WTC11 (cell line): ENCODE data around the gene SOD1. TPM values are rescaled to one million over a fixed set of nuclear protein-coding genes. Genes with fewer than 3 reads are reported as not detected.

ENCODE experiments used
- ATAC-seq: fragments of 200-7000 bp; cut with Tn5 transposase; 2 replicates; pipeline ENCODE4 v1.10.0; 2021; ENCODE audit warnings: mild to moderate bottlenecking, moderate library complexity
- Bru-seq: library from RNA; stranded (reverse); fragments of 400-500 nt; gene quantifications from one replicate; lab custom pipeline; 2021; lab: Mats Ljungman, UMichigan
- CTCF ChIA-PET: fragments of 300-600 bp; sonication (Branson Sonifier 250); formaldehyde crosslinking; loops from one replicate; lab custom pipeline; 2021; ENCODE audit warnings: antibody characterized with exemption; lab: Charles Lee
- POLR2A ChIA-PET: fragments of 350-600 bp; sonication (Branson Sonifier 250); formaldehyde crosslinking; loops from one replicate; lab custom pipeline; 2021; ENCODE audit warnings: antibody characterized with exemption; lab: Charles Lee
- DNase-seq: peaks from one replicate; pipeline ENCODE4 v3.0.0; 2021; ENCODE audit warnings: low spot score
- H3K27ac Mint-ChIP-seq: 2 replicates; pipeline ENCODE4 v1.8.0; 2021; ENCODE audit warnings: mixed read lengths
- H3K27me3 Mint-ChIP-seq: 2 replicates; pipeline ENCODE4 v1.8.0; 2021; ENCODE audit warnings: low read depth, mild to moderate bottlenecking, moderate library complexity, mixed read lengths
- H3K36me3 Mint-ChIP-seq: 2 replicates; pipeline ENCODE4 v1.8.0; 2021; ENCODE audit warnings: mixed read lengths
- H3K4me1 Mint-ChIP-seq: 2 replicates; pipeline ENCODE4 v1.8.0; 2022; ENCODE audit warnings: mixed read lengths
- H3K4me3 Mint-ChIP-seq: 2 replicates; pipeline ENCODE4 v1.8.0; 2021; ENCODE audit warnings: mild to moderate bottlenecking, moderate library complexity, mixed read lengths
- H3K9me3 Mint-ChIP-seq: 2 replicates; pipeline ENCODE4 v1.8.0; 2021; ENCODE audit warnings: mixed read lengths
- ETV6 ChIP-seq: sonication (generic); formaldehyde crosslinking; IDR thresholded peaks from 2 replicates; pipeline ENCODE4 v1.8.1; 2022; ENCODE audit warnings: mild to moderate bottlenecking, missing genetic modification reagents
- FOXK1 ChIP-seq: sonication (generic); formaldehyde crosslinking; IDR thresholded peaks from 2 replicates; pipeline ENCODE4 v1.8.0; 2022; ENCODE audit warnings: mild to moderate bottlenecking, moderate library complexity, missing genetic modification reagents
- FOXP1 ChIP-seq: sonication (generic); formaldehyde crosslinking; IDR thresholded peaks from 2 replicates; pipeline ENCODE4 v1.8.0; 2022; ENCODE audit warnings: missing genetic modification reagents, mild to moderate bottlenecking, moderate library complexity, borderline replicate concordance
- GABPB1 ChIP-seq: sonication (generic); formaldehyde crosslinking; IDR thresholded peaks from 2 replicates; pipeline ENCODE4 v1.8.1; 2023; ENCODE audit warnings: mild to moderate bottlenecking, missing genetic modification reagents
- HMGA2 ChIP-seq: fragments of 250-450 bp; sonication (Bioruptor Pico); IDR thresholded peaks from 2 replicates; pipeline ENCODE4 v1.4.0; 2021; ENCODE audit warnings: mild to moderate bottlenecking, moderate library complexity
- JUN ChIP-seq: sonication (generic); formaldehyde crosslinking; IDR thresholded peaks from 2 replicates; pipeline ENCODE4 v1.8.0; 2023; ENCODE audit warnings: mild to moderate bottlenecking, missing genetic modification reagents
- NFE2L1 ChIP-seq: sonication (generic); formaldehyde crosslinking; IDR thresholded peaks from 2 replicates; pipeline ENCODE4 v1.8.1; 2023; ENCODE audit warnings: missing genetic modification reagents
- RELA ChIP-seq: sonication (generic); formaldehyde crosslinking; IDR thresholded peaks from 2 replicates; pipeline ENCODE4 v1.8.1; 2022; ENCODE audit warnings: missing genetic modification reagents, mild to moderate bottlenecking, borderline replicate concordance
- RORB ChIP-seq: fragments of 250-450 bp; sonication (Bioruptor Pico); IDR thresholded peaks from 2 replicates; pipeline ENCODE4 v1.9.0; 2021; ENCODE audit warnings: mild to moderate bottlenecking
- SP1 ChIP-seq: sonication (generic); formaldehyde crosslinking; conservative IDR thresholded peaks from 2 replicates; pipeline ENCODE4 v1.8.1; 2022; ENCODE audit warnings: missing genetic modification reagents
- TEAD1 ChIP-seq: sonication (generic); formaldehyde crosslinking; IDR thresholded peaks from 2 replicates; pipeline ENCODE4 v1.8.0; 2022; ENCODE audit warnings: mild to moderate bottlenecking, missing genetic modification reagents
- TEAD4 ChIP-seq: sonication (generic); formaldehyde crosslinking; IDR thresholded peaks from 2 replicates; pipeline ENCODE4 v1.8.0; 2022; ENCODE audit warnings: mild to moderate bottlenecking, missing genetic modification reagents
- ZBTB21 ChIP-seq: sonication (generic); formaldehyde crosslinking; IDR thresholded peaks from 2 replicates; pipeline ENCODE4 v1.8.1; 2023; ENCODE audit warnings: mild to moderate bottlenecking, missing genetic modification reagents, borderline replicate concordance
- ZNF232 ChIP-seq: sonication (generic); formaldehyde crosslinking; IDR thresholded peaks from 2 replicates; pipeline ENCODE4 v1.8.0; 2022; ENCODE audit warnings: mild to moderate bottlenecking, missing genetic modification reagents
- ZNF263 ChIP-seq: sonication (generic); formaldehyde crosslinking; IDR thresholded peaks from 2 replicates; pipeline ENCODE4 v1.8.1; 2022; ENCODE audit warnings: low read depth, mild to moderate bottlenecking, moderate library complexity, missing genetic modification reagents
- long read RNA-seq, 3 experiments: library from RNA in 1 of 3; library from capped mRNA in 1 of 3; library from polyadenylated mRNA in 1 of 3; unstranded in 2 of 3; stranded (forward) in 1 of 3; transcript quantifications; one replicate each; pipeline ENCODE4 v2.0.0, GENCODE V29; 2021
- total RNA-seq: library from RNA; stranded (reverse); gene quantifications from 3 replicates; pipeline ENCODE4 v1.2.3, GENCODE V29; 2021
- TF ChIP-seq, protein P1 (sequence below): sonication (generic); formaldehyde crosslinking; IDR thresholded peaks from 2 replicates; pipeline ENCODE4 v1.8.1; 2023; ENCODE audit warnings: mild to moderate bottlenecking, missing genetic modification reagents
- TF ChIP-seq, protein P2 (sequence below): sonication (generic); formaldehyde crosslinking; IDR thresholded peaks from 2 replicates; pipeline ENCODE4 v1.8.1; 2022; ENCODE audit warnings: mild to moderate bottlenecking, moderate library complexity, missing genetic modification reagents
- TF ChIP-seq, protein P3 (sequence below): sonication (generic); formaldehyde crosslinking; IDR thresholded peaks from 2 replicates; pipeline ENCODE4 v1.8.1; 2022; ENCODE audit warnings: low read depth, mild to moderate bottlenecking, moderate library complexity, missing genetic modification reagents, borderline replicate concordance
- TF ChIP-seq, protein P4 (sequence below): sonication (generic); formaldehyde crosslinking; IDR thresholded peaks from 2 replicates; pipeline ENCODE4 v1.8.0; 2022; ENCODE audit warnings: mild to moderate bottlenecking, missing genetic modification reagents
- TF ChIP-seq, protein P5 (sequence below): sonication (generic); formaldehyde crosslinking; IDR thresholded peaks from 2 replicates; pipeline ENCODE4 v1.8.0; 2023; ENCODE audit warnings: missing genetic modification reagents
- TF ChIP-seq, protein P6 (sequence below): sonication (generic); formaldehyde crosslinking; IDR thresholded peaks from 2 replicates; pipeline ENCODE4 v1.8.1; 2023; ENCODE audit warnings: mild to moderate bottlenecking, moderate library complexity, missing genetic modification reagents
- TF ChIP-seq, protein P7 (sequence below): sonication (generic); formaldehyde crosslinking; IDR thresholded peaks from 2 replicates; pipeline ENCODE4 v1.8.0; 2023; ENCODE audit warnings: missing genetic modification reagents, mild to moderate bottlenecking, borderline replicate concordance
- TF ChIP-seq, protein P8 (sequence below): sonication (generic); formaldehyde crosslinking; IDR thresholded peaks from 2 replicates; pipeline ENCODE4 v1.8.1; 2022; ENCODE audit warnings: low read depth, missing genetic modification reagents, borderline replicate concordance

SOD1 gene
- total RNA-seq (181 to 206 TPM (median 201 TPM) in 3 replicates), Bru-seq, nascent RNA (percentile 96 among the genes with signal in this experiment)
- long read RNA-seq, experiment 1, transcript SOD1-201 (5 exons, 966 nt), result major isoform, 193 of 204 reads
- long read RNA-seq, experiment 1, partial matches to known transcripts, result 7 of 204 reads
- long read RNA-seq, experiment 1, other reads (novel, unspliced or antisense), result 4 of 204 reads
- long read RNA-seq, experiment 2, transcript SOD1-201 (5 exons, 966 nt), result major isoform, 302 of 344 reads
- long read RNA-seq, experiment 2, partial matches to known transcripts, result 26 of 344 reads
- long read RNA-seq, experiment 2, other reads (novel, unspliced or antisense), result 16 of 344 reads
- long read RNA-seq, experiment 3, transcript SOD1-201 (5 exons, 966 nt), result major isoform, 565 of 577 reads
- long read RNA-seq, experiment 3, partial matches to known transcripts, result 2 of 577 reads
- long read RNA-seq, experiment 3, other reads (novel, unspliced or antisense), result 10 of 577 reads

DNA sequence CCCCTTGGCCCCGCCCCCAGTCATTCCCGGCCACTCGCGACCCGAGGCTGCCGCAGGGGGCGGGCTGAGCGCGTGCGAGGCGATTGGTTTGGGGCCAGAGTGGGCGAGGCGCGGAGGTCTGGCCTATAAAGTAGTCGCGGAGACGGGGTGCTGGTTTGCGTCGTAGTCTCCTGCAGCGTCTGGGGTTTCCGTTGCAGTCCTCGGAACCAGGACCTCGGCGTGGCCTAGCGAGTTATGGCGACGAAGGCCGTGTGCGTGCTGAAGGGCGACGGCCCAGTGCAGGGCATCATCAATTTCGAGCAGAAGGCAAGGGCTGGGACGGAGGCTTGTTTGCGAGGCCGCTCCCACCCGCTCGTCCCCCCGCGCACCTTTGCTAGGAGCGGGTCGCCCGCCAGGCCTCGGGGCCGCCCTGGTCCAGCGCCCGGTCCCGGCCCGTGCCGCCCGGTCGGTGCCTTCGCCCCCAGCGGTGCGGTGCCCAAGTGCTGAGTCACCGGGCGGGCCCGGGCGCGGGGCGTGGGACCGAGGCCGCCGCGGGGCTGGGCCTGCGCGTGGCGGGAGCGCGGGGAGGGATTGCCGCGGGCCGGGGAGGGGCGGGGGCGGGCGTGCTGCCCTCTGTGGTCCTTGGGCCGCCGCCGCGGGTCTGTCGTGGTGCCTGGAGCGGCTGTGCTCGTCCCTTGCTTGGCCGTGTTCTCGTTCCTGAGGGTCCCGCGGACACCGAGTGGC is at the start of gene SOD1:
Gene SOD1, plus strand, starts transcription at position 158 of the 723 bp plus-strand sequence. Its CDS starts 77 bp downstream, at position 235.
- peaks cover 5% of the 10 kb centered on the region; the same call in 1 of the 2 replicates for H3K9me3 Mint-ChIP-seq
- ATAC-seq, result peak; percentile 97
- H3K36me3 Mint-ChIP-seq, result peaks cover 28% of the 10 kb centered on the region
- DNase-seq, result peak; percentile 92
- H3K27ac Mint-ChIP-seq, result peak within 1 kb of the TSS; percentile 98
- peaks cover 30% of the 10 kb centered on the region for H3K4me1 Mint-ChIP-seq
- CTCF ChIA-PET, result no interaction called here
- POLR2A ChIA-PET, result no interaction called here
- H3K27me3 Mint-ChIP-seq, result no peaks in the 10 kb centered on the region
- peak within 1 kb of the TSS; percentile 95 for H3K4me3 Mint-ChIP-seq
- TF ChIP-seq, protein P1, sequence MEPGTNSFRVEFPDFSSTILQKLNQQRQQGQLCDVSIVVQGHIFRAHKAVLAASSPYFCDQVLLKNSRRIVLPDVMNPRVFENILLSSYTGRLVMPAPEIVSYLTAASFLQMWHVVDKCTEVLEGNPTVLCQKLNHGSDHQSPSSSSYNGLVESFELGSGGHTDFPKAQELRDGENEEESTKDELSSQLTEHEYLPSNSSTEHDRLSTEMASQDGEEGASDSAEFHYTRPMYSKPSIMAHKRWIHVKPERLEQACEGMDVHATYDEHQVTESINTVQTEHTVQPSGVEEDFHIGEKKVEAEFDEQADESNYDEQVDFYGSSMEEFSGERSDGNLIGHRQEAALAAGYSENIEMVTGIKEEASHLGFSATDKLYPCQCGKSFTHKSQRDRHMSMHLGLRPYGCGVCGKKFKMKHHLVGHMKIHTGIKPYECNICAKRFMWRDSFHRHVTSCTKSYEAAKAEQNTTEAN (CRISPR knock-in tag), result peak; percentile 85
- TF ChIP-seq RELA (peak; percentile 84; the same call in 1 of the 2 replicates), SP1 (peak; percentile 93), NFE2L1 (CRISPR knock-in tag) (peak; percentile 90), HMGA2 (no peak), TEAD1 (CRISPR knock-in tag) (peak; percentile 79), ETV6 (CRISPR knock-in tag) (peak; percentile 94), RORB (CRISPR knock-in tag) (no peak), GABPB1 (CRISPR knock-in tag) (no peak; the same call in 1 of the 2 replicates), ZNF263 (CRISPR knock-in tag) (no peak), TEAD4 (CRISPR knock-in tag) (peak; percentile 25; the same call in 1 of the 2 replicates), ZNF232 (CRISPR knock-in tag) (peak; percentile 72; the same call in 1 of the 2 replicates), JUN (CRISPR knock-in tag) (peak; percentile 88; the same call in 1 of the 2 replicates), FOXP1 (peak; percentile 82; the same call in 1 of the 2 replicates), ZBTB21 (CRISPR knock-in tag) (no peak), FOXK1 (CRISPR knock-in tag) (peak; percentile 85)
- TF ChIP-seq, protein P2, sequence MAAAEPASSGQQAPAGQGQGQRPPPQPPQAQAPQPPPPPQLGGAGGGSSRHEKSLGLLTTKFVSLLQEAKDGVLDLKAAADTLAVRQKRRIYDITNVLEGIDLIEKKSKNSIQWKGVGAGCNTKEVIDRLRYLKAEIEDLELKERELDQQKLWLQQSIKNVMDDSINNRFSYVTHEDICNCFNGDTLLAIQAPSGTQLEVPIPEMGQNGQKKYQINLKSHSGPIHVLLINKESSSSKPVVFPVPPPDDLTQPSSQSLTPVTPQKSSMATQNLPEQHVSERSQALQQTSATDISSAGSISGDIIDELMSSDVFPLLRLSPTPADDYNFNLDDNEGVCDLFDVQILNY (CRISPR knock-in tag), result peak; percentile 80
- TF ChIP-seq, protein P3, sequence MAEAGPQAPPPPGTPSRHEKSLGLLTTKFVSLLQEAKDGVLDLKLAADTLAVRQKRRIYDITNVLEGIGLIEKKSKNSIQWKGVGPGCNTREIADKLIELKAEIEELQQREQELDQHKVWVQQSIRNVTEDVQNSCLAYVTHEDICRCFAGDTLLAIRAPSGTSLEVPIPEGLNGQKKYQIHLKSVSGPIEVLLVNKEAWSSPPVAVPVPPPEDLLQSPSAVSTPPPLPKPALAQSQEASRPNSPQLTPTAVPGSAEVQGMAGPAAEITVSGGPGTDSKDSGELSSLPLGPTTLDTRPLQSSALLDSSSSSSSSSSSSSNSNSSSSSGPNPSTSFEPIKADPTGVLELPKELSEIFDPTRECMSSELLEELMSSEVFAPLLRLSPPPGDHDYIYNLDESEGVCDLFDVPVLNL, result peak; percentile 36; the same call in 1 of the 2 replicates
- TF ChIP-seq, protein P4, sequence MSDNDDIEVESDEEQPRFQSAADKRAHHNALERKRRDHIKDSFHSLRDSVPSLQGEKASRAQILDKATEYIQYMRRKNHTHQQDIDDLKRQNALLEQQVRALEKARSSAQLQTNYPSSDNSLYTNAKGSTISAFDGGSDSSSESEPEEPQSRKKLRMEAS (CRISPR knock-in tag), result peak; percentile 94
- TF ChIP-seq, protein P5, sequence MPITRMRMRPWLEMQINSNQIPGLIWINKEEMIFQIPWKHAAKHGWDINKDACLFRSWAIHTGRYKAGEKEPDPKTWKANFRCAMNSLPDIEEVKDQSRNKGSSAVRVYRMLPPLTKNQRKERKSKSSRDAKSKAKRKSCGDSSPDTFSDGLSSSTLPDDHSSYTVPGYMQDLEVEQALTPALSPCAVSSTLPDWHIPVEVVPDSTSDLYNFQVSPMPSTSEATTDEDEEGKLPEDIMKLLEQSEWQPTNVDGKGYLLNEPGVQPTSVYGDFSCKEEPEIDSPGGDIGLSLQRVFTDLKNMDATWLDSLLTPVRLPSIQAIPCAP (CRISPR knock-in tag), result peak; percentile 71; the same call in 1 of the 2 replicates
- TF ChIP-seq, protein P6, sequence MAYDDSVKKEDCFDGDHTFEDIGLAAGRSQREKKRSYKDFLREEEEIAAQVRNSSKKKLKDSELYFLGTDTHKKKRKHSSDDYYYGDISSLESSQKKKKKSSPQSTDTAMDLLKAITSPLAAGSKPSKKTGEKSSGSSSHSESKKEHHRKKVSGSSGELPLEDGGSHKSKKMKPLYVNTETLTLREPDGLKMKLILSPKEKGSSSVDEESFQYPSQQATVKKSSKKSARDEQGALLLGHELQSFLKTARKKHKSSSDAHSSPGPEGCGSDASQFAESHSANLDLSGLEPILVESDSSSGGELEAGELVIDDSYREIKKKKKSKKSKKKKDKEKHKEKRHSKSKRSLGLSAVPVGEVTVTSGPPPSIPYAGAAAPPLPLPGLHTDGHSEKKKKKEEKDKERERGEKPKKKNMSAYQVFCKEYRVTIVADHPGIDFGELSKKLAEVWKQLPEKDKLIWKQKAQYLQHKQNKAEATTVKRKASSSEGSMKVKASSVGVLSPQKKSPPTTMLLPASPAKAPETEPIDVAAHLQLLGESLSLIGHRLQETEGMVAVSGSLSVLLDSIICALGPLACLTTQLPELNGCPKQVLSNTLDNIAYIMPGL (CRISPR knock-in tag), result 0 out of 2 replicates have a peak, but pooled peaks have one; percentile 22
- TF ChIP-seq, protein P7, sequence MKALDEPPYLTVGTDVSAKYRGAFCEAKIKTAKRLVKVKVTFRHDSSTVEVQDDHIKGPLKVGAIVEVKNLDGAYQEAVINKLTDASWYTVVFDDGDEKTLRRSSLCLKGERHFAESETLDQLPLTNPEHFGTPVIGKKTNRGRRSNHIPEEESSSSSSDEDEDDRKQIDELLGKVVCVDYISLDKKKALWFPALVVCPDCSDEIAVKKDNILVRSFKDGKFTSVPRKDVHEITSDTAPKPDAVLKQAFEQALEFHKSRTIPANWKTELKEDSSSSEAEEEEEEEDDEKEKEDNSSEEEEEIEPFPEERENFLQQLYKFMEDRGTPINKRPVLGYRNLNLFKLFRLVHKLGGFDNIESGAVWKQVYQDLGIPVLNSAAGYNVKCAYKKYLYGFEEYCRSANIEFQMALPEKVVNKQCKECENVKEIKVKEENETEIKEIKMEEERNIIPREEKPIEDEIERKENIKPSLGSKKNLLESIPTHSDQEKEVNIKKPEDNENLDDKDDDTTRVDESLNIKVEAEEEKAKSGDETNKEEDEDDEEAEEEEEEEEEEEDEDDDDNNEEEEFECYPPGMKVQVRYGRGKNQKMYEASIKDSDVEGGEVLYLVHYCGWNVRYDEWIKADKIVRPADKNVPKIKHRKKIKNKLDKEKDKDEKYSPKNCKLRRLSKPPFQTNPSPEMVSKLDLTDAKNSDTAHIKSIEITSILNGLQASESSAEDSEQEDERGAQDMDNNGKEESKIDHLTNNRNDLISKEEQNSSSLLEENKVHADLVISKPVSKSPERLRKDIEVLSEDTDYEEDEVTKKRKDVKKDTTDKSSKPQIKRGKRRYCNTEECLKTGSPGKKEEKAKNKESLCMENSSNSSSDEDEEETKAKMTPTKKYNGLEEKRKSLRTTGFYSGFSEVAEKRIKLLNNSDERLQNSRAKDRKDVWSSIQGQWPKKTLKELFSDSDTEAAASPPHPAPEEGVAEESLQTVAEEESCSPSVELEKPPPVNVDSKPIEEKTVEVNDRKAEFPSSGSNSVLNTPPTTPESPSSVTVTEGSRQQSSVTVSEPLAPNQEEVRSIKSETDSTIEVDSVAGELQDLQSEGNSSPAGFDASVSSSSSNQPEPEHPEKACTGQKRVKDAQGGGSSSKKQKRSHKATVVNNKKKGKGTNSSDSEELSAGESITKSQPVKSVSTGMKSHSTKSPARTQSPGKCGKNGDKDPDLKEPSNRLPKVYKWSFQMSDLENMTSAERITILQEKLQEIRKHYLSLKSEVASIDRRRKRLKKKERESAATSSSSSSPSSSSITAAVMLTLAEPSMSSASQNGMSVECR (CRISPR knock-in tag), result peak; percentile 93
- TF ChIP-seq, protein P8, sequence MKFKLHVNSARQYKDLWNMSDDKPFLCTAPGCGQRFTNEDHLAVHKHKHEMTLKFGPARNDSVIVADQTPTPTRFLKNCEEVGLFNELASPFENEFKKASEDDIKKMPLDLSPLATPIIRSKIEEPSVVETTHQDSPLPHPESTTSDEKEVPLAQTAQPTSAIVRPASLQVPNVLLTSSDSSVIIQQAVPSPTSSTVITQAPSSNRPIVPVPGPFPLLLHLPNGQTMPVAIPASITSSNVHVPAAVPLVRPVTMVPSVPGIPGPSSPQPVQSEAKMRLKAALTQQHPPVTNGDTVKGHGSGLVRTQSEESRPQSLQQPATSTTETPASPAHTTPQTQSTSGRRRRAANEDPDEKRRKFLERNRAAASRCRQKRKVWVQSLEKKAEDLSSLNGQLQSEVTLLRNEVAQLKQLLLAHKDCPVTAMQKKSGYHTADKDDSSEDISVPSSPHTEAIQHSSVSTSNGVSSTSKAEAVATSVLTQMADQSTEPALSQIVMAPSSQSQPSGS (CRISPR knock-in tag), result no peak
